ENCODE data around the gene OVOL2.
"Not testable (repeated sequence)": the region's sequence is repeated elsewhere in the genome, so short reads cannot be mapped to it uniquely, and the experiment has no call there.

The OVOL2 gene

GRCh38 chr20:18056174-18057100 lies 1.3 kb downstream of the OVOL2 start:
- DNase-seq: no peak

GRCh38 chr20:18055261-18055660 lies 2.5 kb downstream of the OVOL2 start:
- DNase-seq: no peak

GRCh38 chr20:18052856-18053255 lies 4.9 kb downstream of the OVOL2 start:
- no peak for DNase-seq

- DNase-seq: no peak
These were observed 7.1 kb downstream of the OVOL2 start for GRCh38 chr20:18050628-18051027.

GRCh38 chr20:18048176-18048575 lies 9.5 kb downstream of the OVOL2 start:
- no peak for DNase-seq

- no peak for DNase-seq
These were observed 11.2 kb downstream of the OVOL2 start for GRCh38 chr20:18046535-18046934.

- DNase-seq: no peak
These were observed 15.5 kb downstream of the OVOL2 start for GRCh38 chr20:18042229-18042628.

- no peak for DNase-seq
These were observed 16.3 kb downstream of the OVOL2 start for GRCh38 chr20:18041462-18041861.

GRCh38 chr20:18039063-18039462 lies 18.7 kb downstream of the OVOL2 start:
- DNase-seq: no peak

GRCh38 chr20:18034039-18034438 lies 23.7 kb downstream of the OVOL2 start:
- no peak for DNase-seq

- no peak for DNase-seq
These were observed 24.5 kb downstream of the OVOL2 start for GRCh38 chr20:18032977-18033892.

GRCh38 chr20:18031888-18032509 lies 25.7 kb downstream of the OVOL2 start:
- DNase-seq: no peak

- no peak for DNase-seq
These were observed 26.7 kb downstream of the OVOL2 start for GRCh38 chr20:18031050-18031449.

GRCh38 chr20:18030020-18030419 lies 27.7 kb downstream of the OVOL2 start:
- no peak for DNase-seq

GRCh38 chr20:18027011-18027410 lies 30.7 kb downstream of the OVOL2 start:
- DNase-seq: not testable (repeated sequence)

GRCh38 chr20:18024606-18025127 lies 33.0 kb downstream of the OVOL2 start:
- DNase-seq: no peak

GRCh38 chr20:18020931-18021330 lies 36.8 kb downstream of the OVOL2 start:
- DNase-seq: no peak

GRCh38 chr20:18019068-18019467 lies 38.6 kb downstream of the OVOL2 start:
- DNase-seq: no peak

GRCh38 chr20:18018100-18018499 lies 39.6 kb downstream of the OVOL2 start:
- DNase-seq: no peak

GRCh38 chr20:18016772-18017171 lies 40.9 kb downstream of the OVOL2 start:
- no peak for DNase-seq

GRCh38 chr20:18014411-18014810 lies 43.3 kb downstream of the OVOL2 start:
- no peak for DNase-seq

- no peak for DNase-seq
These were observed 44.8 kb downstream of the OVOL2 start for GRCh38 chr20:18012901-18013300.

Data from kidney glomerular epithelial cell (primary cell).